GM19043 (cell line): ENCODE results near the gene TIMM22.
"Not testable (repeated sequence)": the region's sequence is repeated elsewhere in the genome, so short reads cannot be mapped to it uniquely, and the experiment has no call there.

ENCODE experiments used
- ATAC-seq: cut with Tn5 transposase; IDR thresholded peaks from one replicate; pipeline ENCODE4 v1.9.1; 2021; ENCODE audit warnings: low read depth; ENCODE audit not compliant: unreplicated experiment

TIMM22 gene

GRCh38 chr17:996554-997344 is at the start of gene TIMM22:
TSS of gene TIMM22 (plus strand) at chr17:997129. CDS start at chr17:997143, 14 bp downstream.
- peak; percentile 75 for ATAC-seq

GRCh38 chr17:948284-948852 is 48.6 kb upstream of the TIMM22 start:
- no peak for ATAC-seq

- ATAC-seq: no peak
Observed at GRCh38 chr17:949623-950303, 47.2 kb upstream of the TIMM22 start.

GRCh38 chr17:951325-952132 is 45.4 kb upstream of the TIMM22 start:
- ATAC-seq: no peak

- not testable (repeated sequence) for ATAC-seq
Observed at GRCh38 chr17:952592-952991, 44.3 kb upstream of the TIMM22 start.

GRCh38 chr17:953767-954166 is 43.2 kb upstream of the TIMM22 start:
- ATAC-seq: no peak

- no peak for ATAC-seq
Observed at GRCh38 chr17:954431-955164, 42.3 kb upstream of the TIMM22 start.

GRCh38 chr17:956905-957304 is 40.0 kb upstream of the TIMM22 start:
- no peak for ATAC-seq

- ATAC-seq: no peak
Observed at GRCh38 chr17:957856-958421, 39.0 kb upstream of the TIMM22 start.

- ATAC-seq: no peak
Observed at GRCh38 chr17:958712-959451, 38.0 kb upstream of the TIMM22 start.

GRCh38 chr17:962166-962565 is 34.8 kb upstream of the TIMM22 start:
- no peak for ATAC-seq

- ATAC-seq: no peak
Observed at GRCh38 chr17:962670-963069, 34.3 kb upstream of the TIMM22 start.

- ATAC-seq: no peak
Observed at GRCh38 chr17:964876-965275, 32.1 kb upstream of the TIMM22 start.

- ATAC-seq: no peak
Observed at GRCh38 chr17:965311-965989, 31.5 kb upstream of the TIMM22 start.

GRCh38 chr17:967122-967521 is 29.8 kb upstream of the TIMM22 start:
- no peak for ATAC-seq

- ATAC-seq: no peak
Observed at GRCh38 chr17:968812-969730, 27.9 kb upstream of the TIMM22 start.

- no peak for ATAC-seq
Observed at GRCh38 chr17:969811-970355, 27.0 kb upstream of the TIMM22 start.
